ENCODE measurements around the gene MVK. TPM values are rescaled to one million over a fixed set of nuclear protein-coding genes. Genes with fewer than 3 reads are reported as not detected.

The MVK gene
- total and polyA plus RNA-seq, 2 of the 4 experiments (the other 2 are of a cell fraction) = 6.6 to 11.5 TPM

GRCh38 chr12:109558374-109559199 is 15.0 kb upstream of the MVK start:
- Histone ChIP-seq H3K9me1 (ENCODE audit: insufficient read depth, low read length) (no peaks in the 10 kb centered on the region), H3K4me1 (ENCODE audit: control insufficient read depth, insufficient read depth, low read length) (no peaks in the 10 kb centered on the region), H3K56ac (ENCODE audit: extremely low read depth, insufficient read depth, low read length) (no peak overlapping the region), H2BK120ac (ENCODE audit: low read depth, low read length) (no peak overlapping the region), H3K4ac (ENCODE audit: low read depth, low read length) (no peak overlapping the region), H3K9me3 (ENCODE audit: control insufficient read depth, insufficient read depth, low read length) (0 out of 2 replicates have a peak, but pooled peaks cover 2% of the 10 kb centered on the region), H3K27ac (ENCODE audit: insufficient read depth, low read length) (no peak overlapping the region), H2BK20ac (ENCODE audit: low read depth, low read length) (no peak overlapping the region), H2AK5ac (ENCODE audit: low read depth, low read length) (no peak overlapping the region), H4K5ac (ENCODE audit: low read depth, low read length) (no peak overlapping the region), H3K27me3 (ENCODE audit: control insufficient read depth, insufficient read depth, low read length) (peaks cover 9% of the 10 kb centered on the region; the same call in 1 of the 2 replicates), H4K91ac (ENCODE audit: insufficient read depth, low read depth, low read length) (no peak overlapping the region), H3K4me2 (ENCODE audit: low read depth, low read length) (no peak overlapping the region), H3K4me3 (ENCODE audit: insufficient read depth, low read depth, low read length) (no peak overlapping the region), H2AFZ (replicated peaks; ENCODE audit: low read length, poor library complexity) (no peak overlapping the region), H2BK5ac (ENCODE audit: low read depth, low read length, poor library complexity, severe bottlenecking) (no peak overlapping the region), H2AK9ac (replicated peaks; ENCODE audit: low read depth, low read length, poor library complexity) (no peak overlapping the region), H3K23ac (ENCODE audit: low read depth, low read length) (no peak overlapping the region), H3K79me1 (ENCODE audit: low read depth in 1 of 2, low read length in 2 of 2) (no peaks in the 10 kb centered on the region), H3K14ac (replicated peaks; ENCODE audit: low read depth, low read length) (no peak overlapping the region), H4K8ac (ENCODE audit: low read depth in 2 of 2, low read length in 2 of 2) (no peak overlapping the region), H3K36me3 (ENCODE audit: control insufficient read depth, insufficient read depth, low read length) (no peaks in the 10 kb centered on the region), H3K9ac (ENCODE audit: low read depth, low read length) (no peak overlapping the region), H4K20me1 (ENCODE audit: insufficient read depth, low read length) (no peaks in the 10 kb centered on the region), H3K18ac (ENCODE audit: low read depth, low read length) (no peak overlapping the region), H2BK15ac (ENCODE audit: low read depth, low read length) (no peak overlapping the region)
- dilution Hi-C loops (cut with HindIII; ENCODE audit: low sequenced_read_pairs, unreplicated experiment) (no loop called here), intact Hi-C loops (cut with micrococcal nuclease) (no loop called here), in situ Hi-C loops (cut with MboI; ENCODE audit: low sequenced_read_pairs) (no loop called here)
- CTCF ChIA-PET = no interaction called here
- BruUV-seq (replicated peaks) = no TSS peak
- 93% methylated on average over 19 of the region's 25 CpGs; no CpG with 5 or more reads in 1 of the 2 experiments for WGBS, 2 experiments (ENCODE audit: extremely low coverage in 2 of 2, insufficient read length in 1 of 2)
- POLR2A ChIA-PET (ENCODE audit: unreplicated experiment) = no interaction called here
- no peak for DNase-seq
- ATAC-seq (ENCODE audit: low read depth) = no peak
- no peak for TF ChIP-seq NFE2L2 (IDR thresholded peaks at IDR 0.05; ENCODE audit: low read depth, low read length)
- TF ChIP-seq BHLHE40 (IDR thresholded peaks at IDR 0.05; ENCODE audit: low read depth, low read length) = no peak
- TF ChIP-seq CTCF (conservative IDR thresholded peaks at IDR 0.05; ENCODE audit: low read depth, low read length) = no peak
- TF ChIP-seq, protein P1, sequence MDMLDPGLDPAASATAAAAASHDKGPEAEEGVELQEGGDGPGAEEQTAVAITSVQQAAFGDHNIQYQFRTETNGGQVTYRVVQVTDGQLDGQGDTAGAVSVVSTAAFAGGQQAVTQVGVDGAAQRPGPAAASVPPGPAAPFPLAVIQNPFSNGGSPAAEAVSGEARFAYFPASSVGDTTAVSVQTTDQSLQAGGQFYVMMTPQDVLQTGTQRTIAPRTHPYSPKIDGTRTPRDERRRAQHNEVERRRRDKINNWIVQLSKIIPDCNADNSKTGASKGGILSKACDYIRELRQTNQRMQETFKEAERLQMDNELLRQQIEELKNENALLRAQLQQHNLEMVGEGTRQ (IDR thresholded peaks at IDR 0.05; ENCODE audit: low read depth, low read length) = no peak
- no peak for TF ChIP-seq ELK1 (IDR thresholded peaks at IDR 0.05; ENCODE audit: borderline replicate concordance, low read depth, low read length)
- no peak for TF ChIP-seq RAD21 (IDR thresholded peaks at IDR 0.05; ENCODE audit: low read length)
- TF ChIP-seq RFX5 (IDR thresholded peaks at IDR 0.05; ENCODE audit: low read depth, low read length) = no peak
- no peak for TF ChIP-seq POLR2A (IDR thresholded peaks at IDR 0.05; ENCODE audit: low read depth, low read length)
- no peak for TF ChIP-seq MXI1 (IDR thresholded peaks at IDR 0.05; ENCODE audit: borderline replicate concordance, low read depth, low read length)
- no peak for TF ChIP-seq CHD1 (IDR thresholded peaks at IDR 0.05; ENCODE audit: low read depth, low read length)
- TF ChIP-seq FOS (IDR thresholded peaks at IDR 0.05; ENCODE audit: low read depth, low read length) = no peak
- TF ChIP-seq RCOR1 (IDR thresholded peaks at IDR 0.05; ENCODE audit: insufficient replicate concordance, low read length) = no peak
- TF ChIP-seq MAZ (IDR thresholded peaks at IDR 0.05; ENCODE audit: borderline replicate concordance, low read depth, low read length) = no peak
- no peak for TF ChIP-seq CEBPB (IDR thresholded peaks at IDR 0.05; ENCODE audit: low read depth, low read length)
- no peak for TF ChIP-seq MAFK (IDR thresholded peaks at IDR 0.05; ENCODE audit: low read depth, low read length)
